Neural cell (in vitro differentiated cells): Measurements from ENCODE around the gene PLEKHM3.

Experiments used
- EZH2 ChIP-seq: fragments of 200-600, 300-800 bp; shearing (Covaris generic), sonication (generic); IDR thresholded peaks from 2 replicates; pipeline ENCODE4 v1.6.1; 2014; ENCODE audit warnings: antibody characterized with exemption, low read length, borderline replicate concordance, mild to moderate bottlenecking; ENCODE audit not compliant: insufficient read depth, poor library complexity, severe bottlenecking
- TAF1 ChIP-seq: IDR thresholded peaks from 2 replicates; pipeline ENCODE4 v1.6.1; 2012; ENCODE audit warnings: low read depth

GRCh38 chr2:207938886-207939285 lies 86.4 kb downstream of the PLEKHM3 start:
- no peak for TF ChIP-seq TAF1
- TF ChIP-seq EZH2, result no peak
